Left ventricle myocardium superior (tissue), 1 donor: Measurements from ENCODE around the gene FZD10. TPM values are rescaled to one million over a fixed set of nuclear protein-coding genes. Genes with fewer than 3 reads are reported as not detected.

Source experiments
- ATAC-seq: fragments of 200-7000 bp; cut with Tn5 transposase; one replicate; pipeline ENCODE4 v1.9.1; 2020; ENCODE audit warnings: mild to moderate bottlenecking, moderate library complexity
- DNase-seq: peaks from one replicate; pipeline ENCODE4 v3.0.0-alpha.2; 2020
- intact Hi-C: fragments of 100-400 bp; cut with micrococcal nuclease; formaldehyde crosslinking; loops from one replicate; pipeline ENCODE4 v1.11.0; 2022
- total RNA-seq: library from RNA; stranded (reverse); fragmentation: NEBNext Ultra II Directional; extraction: Animal tissue kit (Norgen Biotek cat#: 25700); gene quantifications from one replicate; pipeline ENCODE4 v1.2.1, GENCODE V29; 2021
- donor health status: DM: no; HTN: yes; CAD: no; lungs with severe emphysema.

The FZD10 gene
- total RNA-seq, 1 donor from 2014 or later = 0.07 TPM

GRCh38 chr12:130146176-130146931 lies 15.9 kb upstream of the FZD10 start:
- ATAC-seq = no peak
- intact Hi-C loops = no loop called here
- no peak for DNase-seq

- DNase-seq (no peak), ATAC-seq (no peak)
- intact Hi-C loops = no loop called here
Observed at GRCh38 chr12:130147875-130148596, 14.2 kb upstream of the FZD10 start.

- DNase-seq (no peak), ATAC-seq (no peak)
- intact Hi-C loops = no loop called here
Observed at GRCh38 chr12:130151846-130152245, 10.4 kb upstream of the FZD10 start.

GRCh38 chr12:130152386-130152785 lies 9.9 kb upstream of the FZD10 start:
- intact Hi-C loops = no loop called here
- no peak for ATAC-seq
- no peak for DNase-seq

DNA sequence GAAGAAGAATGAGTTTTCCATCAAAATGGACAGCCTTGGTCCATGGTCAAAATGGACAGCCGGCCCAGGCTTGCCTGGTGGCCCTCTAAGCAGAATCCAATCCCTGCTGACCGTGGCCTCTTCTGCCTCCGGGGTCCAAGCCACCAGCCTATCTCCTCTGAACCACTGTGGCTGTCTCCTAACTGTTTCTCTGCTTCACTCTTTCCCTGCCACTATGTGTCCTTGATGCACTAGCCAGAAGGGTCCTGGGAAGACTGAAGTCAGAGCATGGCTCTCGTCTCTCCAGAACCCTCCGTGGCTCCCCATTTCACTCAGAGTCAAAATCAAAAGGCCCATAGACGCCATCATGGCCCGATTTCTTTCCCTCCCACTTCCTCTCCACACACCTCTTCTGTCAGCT lies 8.5 kb upstream of the FZD10 start:
- ATAC-seq = no peak
- intact Hi-C loops = no loop called here
- DNase-seq = no peak

- intact Hi-C loops = no loop called here
- DNase-seq (no peak), ATAC-seq (no peak)
Observed at GRCh38 chr12:130154276-130155070, 7.8 kb upstream of the FZD10 start.

GRCh38 chr12:130155416-130156073 lies 6.7 kb upstream of the FZD10 start:
- intact Hi-C loops = no loop called here
- DNase-seq (no peak), ATAC-seq (no peak)

DNA sequence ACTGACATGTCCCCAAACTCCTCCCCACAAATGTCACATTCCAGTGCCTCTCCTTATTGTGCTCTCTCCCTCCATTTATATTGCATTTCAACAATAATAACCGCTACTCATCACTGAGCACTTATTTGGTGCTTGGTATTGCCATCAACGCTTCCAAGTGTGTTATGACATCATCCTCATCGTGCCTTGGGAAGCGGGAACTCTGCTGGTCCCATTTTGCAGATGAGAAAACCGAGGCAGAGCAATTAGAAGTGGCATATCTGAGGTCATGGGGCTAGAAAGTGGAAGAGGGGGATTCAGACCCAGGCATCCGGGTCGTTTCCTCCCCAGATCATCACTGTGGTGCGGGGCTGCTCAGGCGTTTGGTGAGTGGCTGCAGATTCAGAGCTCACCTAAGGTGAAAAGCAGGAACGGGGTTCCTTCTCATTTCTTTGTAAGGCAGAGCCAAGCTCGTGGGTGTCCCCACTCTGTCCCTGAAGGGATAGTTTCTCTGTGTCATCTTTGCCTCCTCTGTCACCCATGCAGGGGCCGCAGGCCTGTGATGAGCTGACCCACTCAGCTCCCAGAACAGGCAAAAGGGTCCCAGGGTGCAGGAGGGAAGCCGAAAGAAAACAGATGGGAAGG lies 5.5 kb upstream of the FZD10 start:
- no peak for ATAC-seq
- intact Hi-C loops = no loop called here
- no peak for DNase-seq

DNA sequence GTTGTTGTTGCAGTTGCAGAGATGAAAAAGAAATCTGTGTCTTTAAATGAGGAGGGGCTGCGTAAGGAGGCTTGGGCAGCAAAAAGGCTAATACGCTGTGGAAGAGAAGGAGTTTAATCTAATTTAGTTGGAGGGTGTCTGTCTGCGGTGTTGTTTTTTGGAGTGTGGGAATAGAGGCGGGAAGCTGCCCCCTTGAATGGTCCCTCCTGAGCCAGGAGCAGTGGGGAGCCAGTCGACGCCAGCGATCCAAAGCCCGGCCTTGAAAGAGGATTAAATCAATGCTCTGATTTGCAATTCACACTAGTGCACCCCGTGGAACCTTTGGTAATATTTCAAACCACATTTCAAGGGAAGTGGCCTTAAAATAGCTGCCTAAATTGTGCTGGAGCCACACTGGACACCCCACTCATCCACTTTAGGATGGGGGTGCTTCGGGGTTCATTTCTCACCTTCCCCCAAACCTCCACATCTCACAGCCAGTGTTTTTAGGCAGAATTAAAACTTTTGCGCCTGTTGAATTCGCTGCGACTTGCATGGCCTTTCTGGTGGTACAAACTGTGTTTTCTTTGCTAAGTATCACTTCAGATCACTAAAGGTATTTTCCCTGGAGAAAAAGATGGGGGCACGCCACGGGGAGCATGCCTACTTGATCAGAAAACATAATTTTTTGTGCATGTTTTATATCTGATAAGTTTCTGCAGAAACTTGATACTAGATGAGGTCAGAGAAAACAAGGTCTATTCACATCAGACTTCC lies 4.1 kb upstream of the FZD10 start:
- no peak for DNase-seq
- no peak for ATAC-seq
- intact Hi-C loops = no loop called here

- DNase-seq (no peak), ATAC-seq (no peak)
- intact Hi-C loops = no loop called here
Observed at GRCh38 chr12:130158754-130159059, 3.6 kb upstream of the FZD10 start.

DNA sequence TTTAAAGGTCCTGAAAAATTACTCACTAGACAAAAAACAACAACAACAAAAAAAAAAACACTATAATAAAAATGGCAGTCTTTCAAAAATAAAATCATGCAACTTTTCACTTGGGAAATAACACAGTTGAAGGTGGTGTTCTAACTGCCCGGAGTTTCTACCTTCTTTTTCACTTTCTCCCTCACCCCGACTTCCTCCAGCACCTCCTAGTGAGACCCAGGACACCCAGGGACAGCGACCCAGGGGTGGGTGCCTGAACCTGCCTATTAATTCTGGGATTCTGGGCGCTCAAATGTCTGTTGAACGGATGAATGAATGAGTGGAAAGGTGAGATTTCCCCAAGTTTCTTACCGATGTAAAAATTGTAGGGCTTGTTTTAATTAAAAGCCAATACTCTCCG lies 2.0 kb upstream of the FZD10 start:
- ATAC-seq = no peak
- DNase-seq = no peak
- intact Hi-C loops = no loop called here

GRCh38 chr12:130160711-130161231 lies 1.5 kb upstream of the FZD10 start:
- ATAC-seq (no peak), DNase-seq (no peak)
- intact Hi-C loops = no loop called here

DNA sequence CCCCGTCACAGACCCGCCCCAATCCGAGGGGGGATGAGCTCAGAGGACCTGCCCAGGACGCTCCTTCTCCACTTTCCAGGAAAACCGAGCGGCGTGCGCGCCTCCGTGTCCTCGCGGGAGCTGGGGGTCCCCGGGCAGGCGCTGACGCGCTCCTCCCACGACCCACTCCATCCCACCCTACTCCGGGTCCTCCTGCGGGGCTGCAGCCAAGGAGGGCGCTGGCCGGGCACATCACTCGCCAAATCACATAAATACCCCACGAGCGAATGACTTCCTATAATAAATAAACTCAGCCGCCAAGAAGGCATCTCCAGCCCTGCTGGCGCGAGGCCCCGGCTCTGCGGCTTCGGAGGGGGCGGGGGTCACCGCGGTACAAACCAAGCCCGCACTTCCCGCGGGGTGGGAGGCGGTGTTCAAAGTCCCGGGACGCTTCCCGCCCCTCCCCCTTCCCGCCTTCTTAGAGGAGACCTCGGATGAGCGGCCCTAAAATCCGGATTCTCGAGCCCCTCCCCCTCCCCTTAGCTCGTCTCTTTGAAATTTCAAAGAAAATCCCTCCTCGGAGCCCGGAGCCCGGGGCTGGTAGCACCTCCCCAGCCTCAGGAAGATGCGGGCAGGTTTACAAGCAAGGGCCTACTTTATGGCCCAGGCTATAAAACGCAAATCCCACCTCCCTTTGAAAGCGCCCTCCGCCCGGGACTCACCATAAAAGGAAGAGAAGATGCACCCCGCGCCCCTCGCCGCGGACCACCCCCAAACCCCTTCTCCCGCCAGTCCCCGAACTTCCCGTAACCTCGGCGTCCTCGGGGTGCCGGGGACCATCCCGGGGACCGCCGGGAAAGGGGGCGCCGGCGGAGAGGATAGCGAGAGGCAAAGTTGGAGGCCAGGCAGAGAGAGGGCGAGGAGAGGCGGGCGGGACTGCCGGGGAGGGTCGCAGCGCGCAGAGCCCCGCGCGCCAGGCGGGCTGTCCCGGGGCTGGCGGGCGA lies 712 bp upstream of the FZD10 start:
- intact Hi-C loops = no loop called here
- DNase-seq = peak; percentile 51
- ATAC-seq = peak; percentile 51

- intact Hi-C loops = no loop called here
- no peak for DNase-seq
- peak; percentile 26 for ATAC-seq
Observed at GRCh38 chr12:130162745-130163460, 639 bp downstream of the FZD10 start.

GRCh38 chr12:130163461-130164215 lies 1.4 kb downstream of the FZD10 start:
- no peak for ATAC-seq
- DNase-seq = no peak
- intact Hi-C loops = no loop called here

DNA sequence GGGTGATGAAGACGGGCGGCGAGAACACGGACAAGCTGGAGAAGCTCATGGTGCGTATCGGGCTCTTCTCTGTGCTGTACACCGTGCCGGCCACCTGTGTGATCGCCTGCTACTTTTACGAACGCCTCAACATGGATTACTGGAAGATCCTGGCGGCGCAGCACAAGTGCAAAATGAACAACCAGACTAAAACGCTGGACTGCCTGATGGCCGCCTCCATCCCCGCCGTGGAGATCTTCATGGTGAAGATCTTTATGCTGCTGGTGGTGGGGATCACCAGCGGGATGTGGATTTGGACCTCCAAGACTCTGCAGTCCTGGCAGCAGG lies 1.9 kb downstream of the FZD10 start:
- DNase-seq (no peak), ATAC-seq (no peak)
- intact Hi-C loops = no loop called here
